Loucy (cell line): ENCODE data around the gene SLC26A11.

Experiments used
- CTCF ChIP-seq: fragments of 200-600 bp; sonication (generic); conservative IDR thresholded peaks from 2 replicates; pipeline ENCODE4 v1.5.1; 2014; ENCODE audit warnings: mild to moderate bottlenecking, antibody characterized with exemption, low read length
- EZH2phosphoT487 ChIP-seq: fragments of 200-600 bp; IDR thresholded peaks from 2 replicates; pipeline ENCODE4 v1.6.1; 2018; ENCODE audit warnings: antibody characterized with exemption, mild to moderate bottlenecking, moderate library complexity, borderline replicate concordance

- TF ChIP-seq CTCF = no peak
- TF ChIP-seq EZH2phosphoT487 = no peak
Observed at GRCh38 chr17:80176757-80177156, 43.5 kb upstream of the SLC26A11 start.
